ENCODE results near the gene HIRA. TPM values are rescaled to one million over a fixed set of nuclear protein-coding genes. Genes with fewer than 3 reads are reported as not detected.

HIRA gene
- total and polyA plus RNA-seq, 2 of the 8 experiments (the other 6 are each of a cell fraction or from before 2014, with no cell fraction given): 34.9 to 67.2 TPM

DNA sequence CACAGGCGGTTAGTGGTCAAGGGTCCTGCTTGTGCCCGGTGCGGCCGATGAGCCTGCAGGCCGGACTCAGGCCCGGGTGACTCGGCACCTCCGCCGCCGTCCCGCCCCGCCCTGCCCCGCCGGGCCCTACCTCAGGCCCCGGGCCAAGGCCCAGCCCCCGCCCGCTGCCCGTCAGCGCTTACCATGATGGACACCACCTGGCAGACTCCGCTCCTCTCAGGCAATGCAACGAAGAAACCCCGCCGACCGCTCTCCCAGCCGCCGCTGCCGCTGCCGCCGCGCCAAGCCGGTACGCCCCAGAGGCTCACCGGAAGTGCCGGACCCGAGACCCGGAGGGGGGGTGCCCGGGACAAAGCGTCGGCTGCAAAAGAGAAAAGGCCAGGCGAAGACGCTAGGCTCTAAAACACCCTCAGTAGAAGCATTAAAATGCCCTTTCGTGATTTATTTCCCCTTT is 47.4 kb upstream of the HIRA start, which contains the start of gene UFD1 (continued):
- TF ChIP-seq, protein P1, sequence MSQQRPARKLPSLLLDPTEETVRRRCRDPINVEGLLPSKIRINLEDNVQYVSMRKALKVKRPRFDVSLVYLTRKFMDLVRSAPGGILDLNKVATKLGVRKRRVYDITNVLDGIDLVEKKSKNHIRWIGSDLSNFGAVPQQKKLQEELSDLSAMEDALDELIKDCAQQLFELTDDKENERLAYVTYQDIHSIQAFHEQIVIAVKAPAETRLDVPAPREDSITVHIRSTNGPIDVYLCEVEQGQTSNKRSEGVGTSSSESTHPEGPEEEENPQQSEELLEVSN (IDR thresholded peaks at IDR 0.05): no peak
- TF ChIP-seq RNF2 (IDR thresholded peaks at IDR 0.05; ENCODE audit: borderline replicate concordance, low read depth, low read length, missing control alignments, poor library complexity, severe bottlenecking) (no peak), TCF12 (IDR thresholded peaks at IDR 0.05; ENCODE audit: low read depth, low read length) (no peak), SP4 (IDR thresholded peaks at IDR 0.05; ENCODE audit: low read length) (no peak; the same call in 1 of the 2 replicates), SP1 (IDR thresholded peaks at IDR 0.05; ENCODE audit: low read depth, low read length) (0 out of 2 replicates have a peak, but pooled peaks have one; percentile 43), SIX5 (IDR thresholded peaks at IDR 0.05; ENCODE audit: low read depth, low read length) (no peak; the same call in 1 of the 2 replicates), SIRT6 (IDR thresholded peaks at IDR 0.05; ENCODE audit: low read length) (no peak), KDM4A (IDR thresholded peaks at IDR 0.05; ENCODE audit: low read depth, low read length, severe bottlenecking) (peak; percentile 20), EGR1 (IDR thresholded peaks at IDR 0.05; ENCODE audit: borderline replicate concordance, low read depth, low read length) (peak; percentile 75; the same call in 1 of the 2 replicates), HDAC6 (IDR thresholded peaks at IDR 0.05; ENCODE audit: low read depth, low read length) (no peak), BRCA1 (IDR thresholded peaks at IDR 0.05; ENCODE audit: low read depth, low read length) (no peak), EP300 (IDR thresholded peaks at IDR 0.05; ENCODE audit: borderline replicate concordance in 1 of 2, low read depth in 2 of 2, low read length in 2 of 2) (peak in 1 of 2 experiments; percentile 99; a peak in 2 of 3 replicates), SP2 (IDR thresholded peaks at IDR 0.05; ENCODE audit: low read length) (no peak), RXRA (IDR thresholded peaks at IDR 0.05; ENCODE audit: insufficient read depth, low read depth, low read length) (no peak)
- TF ChIP-seq, protein P2, sequence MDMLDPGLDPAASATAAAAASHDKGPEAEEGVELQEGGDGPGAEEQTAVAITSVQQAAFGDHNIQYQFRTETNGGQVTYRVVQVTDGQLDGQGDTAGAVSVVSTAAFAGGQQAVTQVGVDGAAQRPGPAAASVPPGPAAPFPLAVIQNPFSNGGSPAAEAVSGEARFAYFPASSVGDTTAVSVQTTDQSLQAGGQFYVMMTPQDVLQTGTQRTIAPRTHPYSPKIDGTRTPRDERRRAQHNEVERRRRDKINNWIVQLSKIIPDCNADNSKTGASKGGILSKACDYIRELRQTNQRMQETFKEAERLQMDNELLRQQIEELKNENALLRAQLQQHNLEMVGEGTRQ (IDR thresholded peaks at IDR 0.05; ENCODE audit: low read length): no peak
